ENCODE data around the gene CNTN5. TPM values are rescaled to one million over a fixed set of nuclear protein-coding genes. Genes with fewer than 3 reads are reported as not detected.
A peak's percentile ranks its signal among the peaks of the same experiment; 100 is the strongest.
"Not testable (repeated sequence)": the region's sequence is repeated elsewhere in the genome, so short reads cannot be mapped to it uniquely, and the experiment has no call there.

Gene CNTN5
- not detected in 2 replicates for total RNA-seq (2014; rRNA removed; shearing (Covaris generic))
- polyA plus RNA-seq (2015; cell fraction: cytosol; rRNA removed) = 0.02 and 0.05 TPM in 2 replicates
- not detected in 2 replicates for polyA plus RNA-seq (2015; cell fraction: nucleus; rRNA removed)

GRCh38 chr11:99020352-99021225 lies at the start of gene CNTN5:
Gene CNTN5, plus strand, starts transcription at chr11:99020949.
- peak; percentile 69 for DNase-seq (ENCODE audit: low read depth)

DNA sequence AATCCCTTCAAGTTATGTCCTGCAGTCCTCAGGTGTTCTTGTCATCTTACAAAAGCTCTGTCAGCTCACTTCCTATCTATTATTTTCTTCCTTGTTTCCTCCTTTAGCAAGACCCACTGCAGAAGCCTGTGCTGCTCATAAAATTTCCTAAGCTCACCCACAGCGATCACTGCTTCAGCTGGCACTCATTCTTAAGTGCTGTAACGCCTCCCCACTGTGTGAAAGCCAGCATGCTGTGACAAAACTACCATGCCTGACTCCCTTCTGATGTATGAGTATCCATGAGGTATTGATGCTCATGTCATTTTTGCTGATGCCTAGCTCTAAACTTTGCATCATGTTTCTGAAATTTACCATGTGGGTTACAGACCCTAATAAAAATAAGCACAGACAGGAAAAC lies 41.5 kb upstream of the CNTN5 start:
- no peak for DNase-seq (ENCODE audit: low read depth)

DNA sequence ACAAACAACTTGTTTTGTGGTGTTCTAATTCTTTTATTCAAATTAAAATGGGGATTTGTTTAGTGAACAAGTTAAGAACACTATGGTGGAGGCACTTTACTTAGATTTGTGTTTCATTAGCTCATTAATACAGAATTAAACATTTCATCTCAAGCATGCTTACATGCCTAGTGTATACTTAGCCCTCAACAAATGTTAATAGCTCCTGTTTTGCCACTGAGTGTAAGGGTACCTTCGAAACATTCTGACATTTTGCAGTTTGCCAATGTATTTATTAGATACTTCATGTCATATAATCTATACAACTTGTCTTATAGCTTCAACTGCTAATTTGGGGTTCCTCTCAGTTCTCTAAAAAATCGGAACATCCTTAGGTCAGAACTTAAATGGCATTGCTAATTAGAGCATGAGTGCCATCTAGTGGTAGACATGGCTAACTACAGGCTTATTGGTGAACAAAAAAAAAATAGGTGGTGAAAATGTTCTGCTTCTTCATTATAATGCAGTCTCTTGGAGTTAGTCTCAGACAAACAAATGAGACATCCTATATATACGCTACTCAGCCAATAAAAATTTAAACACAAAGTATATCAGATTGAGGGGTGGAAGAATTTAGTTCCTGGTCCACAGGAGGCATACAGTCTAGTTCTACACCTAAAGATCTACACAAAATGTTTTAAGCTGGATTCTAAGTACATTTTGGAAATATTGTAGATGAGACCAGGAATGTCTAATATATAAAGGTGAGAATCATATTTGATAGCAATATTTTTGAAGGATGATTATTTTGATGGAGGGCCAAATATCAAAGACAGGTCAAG lies 4.9 kb upstream of the CNTN5 start:
- peak; percentile 45 for DNase-seq (ENCODE audit: low read depth)

- DNase-seq (ENCODE audit: low read depth) = no peak
Measured at GRCh38 chr11:99019696-99020095, 1.1 kb upstream of the CNTN5 start.

GRCh38 chr11:99037057-99037456 lies 16.3 kb downstream of the CNTN5 start:
- no peak for DNase-seq (ENCODE audit: low read depth)

GRCh38 chr11:99063331-99063730 lies 42.6 kb downstream of the CNTN5 start:
- no peak for DNase-seq (ENCODE audit: low read depth)

DNA sequence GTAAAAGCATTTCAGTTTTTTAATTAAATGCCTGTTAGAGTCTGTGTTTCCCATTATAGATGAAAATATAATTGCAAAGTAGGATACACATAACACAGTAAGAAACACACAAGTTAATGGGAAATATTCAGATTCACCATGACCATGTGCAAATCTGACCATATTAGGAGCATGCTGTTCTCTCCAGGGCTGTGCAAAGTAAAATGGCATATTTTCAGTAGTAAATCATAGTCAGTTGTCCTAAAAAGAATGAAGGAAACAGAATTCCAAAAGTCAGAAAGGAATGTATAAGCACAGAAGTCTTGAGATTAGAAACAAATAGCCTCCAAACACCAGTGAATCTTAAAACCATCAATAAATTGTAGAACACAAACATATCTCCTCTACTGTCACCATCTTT lies 44.4 kb downstream of the CNTN5 start:
- DNase-seq (ENCODE audit: low read depth) = no peak

DNA sequence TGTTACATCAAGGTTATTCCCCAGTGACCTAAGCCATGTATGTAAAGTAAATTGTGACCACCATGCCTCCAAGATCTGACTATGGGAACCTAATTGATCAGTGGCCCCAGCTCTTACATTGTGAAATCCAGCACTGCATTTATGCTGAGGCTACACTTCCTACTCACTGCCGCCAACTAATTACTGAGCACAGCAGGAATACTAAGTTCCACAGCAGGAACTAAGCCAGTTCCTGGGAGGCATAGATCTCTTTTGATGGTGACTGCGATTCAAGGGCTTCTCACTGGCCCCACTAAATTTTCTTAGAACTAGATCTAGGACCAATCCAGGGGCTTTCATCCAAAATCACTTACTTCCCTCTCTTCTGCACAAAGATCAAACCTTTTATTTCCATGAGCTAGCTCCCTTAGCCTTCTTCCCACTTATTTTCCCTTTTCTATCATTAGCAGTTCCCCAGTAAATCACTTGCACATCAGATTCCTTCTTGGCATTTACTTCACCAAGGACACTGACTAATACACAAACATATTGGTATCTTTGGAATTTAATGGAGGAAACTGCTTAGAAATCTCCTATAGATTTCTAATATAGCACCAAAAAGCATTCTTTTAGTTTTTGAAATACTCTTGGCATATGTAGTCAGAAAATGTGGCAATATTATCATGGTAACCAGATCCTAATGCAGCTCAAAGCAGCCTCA lies 46.0 kb downstream of the CNTN5 start:
- no peak for DNase-seq (ENCODE audit: low read depth)

GRCh38 chr11:99068832-99069231 lies 48.1 kb downstream of the CNTN5 start:
- peak; percentile 33 for DNase-seq (ENCODE audit: low read depth)

- peak; percentile 67 for DNase-seq (ENCODE audit: low read depth)
Measured at GRCh38 chr11:99069856-99070444, 49.2 kb downstream of the CNTN5 start.

DNA sequence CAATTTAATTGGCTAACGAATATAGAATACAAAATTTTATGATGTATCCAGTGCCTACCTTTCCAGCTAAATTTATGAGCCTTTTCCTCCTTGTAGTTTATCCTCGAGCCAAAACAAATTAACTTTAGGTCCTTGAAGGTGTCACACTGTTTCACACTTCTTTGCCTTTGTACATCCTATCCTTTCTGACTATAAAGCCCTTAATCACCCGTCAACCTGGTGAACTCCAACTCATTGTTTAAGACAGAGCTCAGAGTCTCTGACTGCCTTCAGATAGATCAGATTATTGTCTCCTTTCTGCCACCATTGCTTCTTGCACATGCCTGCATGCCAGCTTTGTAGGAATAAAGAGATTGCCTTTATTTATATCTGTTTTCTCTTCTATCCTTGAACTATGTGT lies 58.8 kb downstream of the CNTN5 start:
- DNase-seq (ENCODE audit: low read depth) = no peak

- DNase-seq (ENCODE audit: low read depth) = no peak
Measured at GRCh38 chr11:99080154-99080553, 59.4 kb downstream of the CNTN5 start.

- no peak for DNase-seq (ENCODE audit: low read depth)
Measured at GRCh38 chr11:99098258-99098657, 77.5 kb downstream of the CNTN5 start.

DNA sequence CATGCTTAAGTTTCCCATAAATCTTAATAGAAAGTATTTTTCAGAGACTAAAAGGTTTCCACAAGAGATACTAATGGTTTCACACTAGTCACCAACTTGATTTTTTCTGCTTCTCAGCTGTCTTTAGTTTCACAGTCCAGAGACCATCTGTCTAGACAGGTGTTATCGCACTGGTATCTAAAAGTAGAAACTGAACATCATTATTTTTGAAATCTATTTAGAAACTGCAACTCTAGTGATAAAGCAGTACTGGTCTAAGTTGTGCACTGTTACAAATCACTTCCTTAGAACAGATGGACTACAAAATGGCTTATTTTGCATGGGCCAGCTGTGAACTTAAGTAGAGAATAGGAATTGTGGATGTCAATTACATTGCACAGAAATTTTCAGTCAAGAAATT lies 78.0 kb downstream of the CNTN5 start:
- no peak for DNase-seq (ENCODE audit: low read depth)

DNA sequence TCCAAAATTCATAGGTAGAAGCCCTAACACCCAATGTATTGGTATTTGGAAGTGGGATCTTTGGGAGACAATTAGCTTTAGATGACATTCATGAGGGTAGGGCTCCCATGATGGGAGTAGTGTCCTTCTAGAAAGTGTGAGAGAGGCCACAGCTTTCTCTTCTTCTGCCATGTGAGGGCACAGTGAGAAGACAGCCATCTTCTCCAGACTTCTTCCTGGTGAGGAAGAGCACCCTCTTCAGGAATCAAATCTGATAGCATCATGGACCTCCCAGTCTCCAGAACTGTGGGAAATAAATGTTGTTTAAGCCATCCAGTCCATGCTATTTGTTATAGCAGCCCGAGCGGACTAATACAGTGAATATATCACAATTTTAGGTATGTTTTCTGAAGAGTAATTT lies 96.9 kb downstream of the CNTN5 start:
- DNase-seq (ENCODE audit: low read depth) = peak; percentile 5

- DNase-seq (ENCODE audit: low read depth) = not testable (repeated sequence)
Measured at GRCh38 chr11:99133862-99134261, 113.1 kb downstream of the CNTN5 start.

DNA sequence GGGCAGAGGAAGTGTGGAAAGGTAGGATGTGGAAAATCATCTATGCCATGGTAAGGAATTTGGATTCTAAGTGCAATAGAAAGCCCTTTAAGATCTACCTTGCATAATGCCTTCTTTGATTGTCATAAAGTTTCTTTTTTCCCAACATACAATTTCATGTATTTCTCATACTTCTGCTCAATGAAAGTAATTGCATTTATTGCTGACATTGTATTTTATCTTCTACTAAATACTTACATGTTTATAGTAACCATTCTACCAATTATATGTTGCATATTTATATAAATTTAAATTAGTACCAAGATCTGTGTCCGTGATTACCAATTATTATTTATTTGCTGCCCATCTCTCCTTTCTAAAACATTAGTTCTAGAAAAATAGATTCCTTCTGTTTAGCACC lies 114.8 kb downstream of the CNTN5 start:
- DNase-seq (ENCODE audit: low read depth) = no peak

- DNase-seq (ENCODE audit: low read depth) = no peak
Measured at GRCh38 chr11:99142237-99142636, 121.5 kb downstream of the CNTN5 start.

GRCh38 chr11:99148352-99148751 lies 127.6 kb downstream of the CNTN5 start:
- DNase-seq (ENCODE audit: low read depth) = no peak

GRCh38 chr11:99154277-99154676 lies 133.5 kb downstream of the CNTN5 start:
- no peak for DNase-seq (ENCODE audit: low read depth)

GRCh38 chr11:99160447-99160846 lies 139.7 kb downstream of the CNTN5 start:
- no peak for DNase-seq (ENCODE audit: low read depth)

Measured in HT1080 (cell line).